PC-3 (cell line): ENCODE data around the gene SNX5. TPM values are rescaled to one million over a fixed set of nuclear protein-coding genes. Genes with fewer than 3 reads are reported as not detected.

Experiments
- ATAC-seq: fragments of 200-7000 bp; cut with Tn5 transposase; 2 replicates; pipeline ENCODE4 v1.9.1; 2020; ENCODE audit warnings: mild to moderate bottlenecking, moderate library complexity
- BruUV-seq: library from RNA; stranded (reverse); fragments of 400-500 nt; replicated peaks from 2 replicates; lab custom pipeline; 2021; lab: Mats Ljungman, UMichigan
- CTCF ChIA-PET: fragments of 300-600 bp; sonication (Branson Sonifier 250); formaldehyde crosslinking; loops from one replicate; lab custom pipeline; 2022; ENCODE audit warnings: antibody characterized with exemption; lab: Charles Lee
- POLR2A ChIA-PET: fragments of 300-600 bp; sonication (Branson Sonifier 250); formaldehyde crosslinking; loops from one replicate; lab custom pipeline; 2022; ENCODE audit warnings: antibody characterized with exemption; ENCODE audit not compliant: unreplicated experiment; lab: Charles Lee
- DNase-seq: peaks from one replicate; pipeline ENCODE4 v3.0.0-alpha.2; 2015
- H2AFZ ChIP-seq: fragments of 300-600 bp; sonication (generic); 2 replicates; pipeline ENCODE4 v1.6.0; 2016; ENCODE audit warnings: antibody characterized with exemption, low read length
- H3F3A ChIP-seq: fragments of 300-600 bp; sonication (generic); one replicate; pipeline ENCODE4 v1.6.0; 2017; ENCODE audit warnings: antibody characterized with exemption, low read length, control low read depth, mild to moderate bottlenecking; ENCODE audit not compliant: unreplicated experiment
- H3K27ac ChIP-seq: fragments of 300-600 bp; sonication (generic); 2 replicates; pipeline ENCODE4 v1.5.1; 2016; ENCODE audit warnings: mild to moderate bottlenecking, low read length
- H3K27me3 ChIP-seq: fragments of 300-600 bp; sonication (generic); 2 replicates; pipeline ENCODE4 v1.6.1; 2016; ENCODE audit warnings: low read length, mixed read lengths
- H3K36me3 ChIP-seq: fragments of 300-600 bp; sonication (generic); 2 replicates; pipeline ENCODE4 v1.6.1; 2016; ENCODE audit warnings: low read depth, mixed run types, low read length, mixed read lengths
- H3K4me1 ChIP-seq: fragments of 300-600 bp; sonication (generic); 2 replicates; pipeline ENCODE4 v1.5.1; 2016; ENCODE audit warnings: low read length; ENCODE audit not compliant: insufficient read depth
- H3K4me2 ChIP-seq: fragments of 300-600 bp; sonication (generic); 2 replicates; pipeline ENCODE4 v1.6.0; 2016; ENCODE audit warnings: low read length
- H3K4me3 ChIP-seq: fragments of 300-600 bp; sonication (generic); 2 replicates; pipeline ENCODE4 v1.5.1; 2016; ENCODE audit warnings: mild to moderate bottlenecking, low read length, mixed read lengths
- H3K79me2 ChIP-seq: fragments of 300-600 bp; sonication (generic); 2 replicates; pipeline ENCODE4 v1.6.1; 2017; ENCODE audit warnings: low read length, mixed read lengths
- H3K9ac ChIP-seq: fragments of 300-600 bp; sonication (generic); 2 replicates; pipeline ENCODE4 v1.6.0; 2016; ENCODE audit warnings: mild to moderate bottlenecking, low read length
- H3K9me2 ChIP-seq: fragments of 300-600 bp; sonication (generic); replicated peaks from 2 replicates; pipeline ENCODE4 v1.6.1; 2016; ENCODE audit warnings: mixed run types, low read length, mixed read lengths
- H3K9me3 ChIP-seq: fragments of 300-600 bp; sonication (generic); 2 replicates; pipeline ENCODE4 v1.6.1; 2016; ENCODE audit warnings: low read length, mixed read lengths
- H4K20me1 ChIP-seq: fragments of 300-600 bp; sonication (generic); 2 replicates; pipeline ENCODE4 v1.6.1; 2016; ENCODE audit warnings: low read length, mixed read lengths
- EZH2 ChIP-seq: fragments of 300-600 bp; sonication (generic); IDR thresholded peaks from one replicate; pipeline ENCODE4 v1.6.1; 2017; ENCODE audit warnings: antibody characterized with exemption, mild to moderate bottlenecking, low read length; ENCODE audit not compliant: unreplicated experiment
- EZH2phosphoT487 ChIP-seq: fragments of 300-600 bp; sonication (generic); IDR thresholded peaks from 2 replicates; pipeline ENCODE4 v1.6.1; 2018; ENCODE audit warnings: mild to moderate bottlenecking, antibody characterized with exemption, low read length, borderline replicate concordance
- intact Hi-C: fragments of 100-400 bp; cut with micrococcal nuclease; formaldehyde crosslinking; loops from 2 replicates; pipeline ENCODE4 v1.9.0; 2023
- total RNA-seq: library from RNA; depleted of rRNA; stranded (reverse); fragments of >200 nt; gene quantifications from 2 replicates; pipeline ENCODE4 v1.2.3, GENCODE V29; 2014
- TF ChIP-seq, protein P1 (sequence below): fragments of 300-600 bp; sonication (generic); conservative IDR thresholded peaks from 2 replicates; pipeline ENCODE4 v1.5.1; 2017; ENCODE audit warnings: antibody characterized with exemption, low read depth, mild to moderate bottlenecking, low read length

SNX5 gene
- total RNA-seq, 1 experiment from 2014 or later = 159 TPM

DNA sequence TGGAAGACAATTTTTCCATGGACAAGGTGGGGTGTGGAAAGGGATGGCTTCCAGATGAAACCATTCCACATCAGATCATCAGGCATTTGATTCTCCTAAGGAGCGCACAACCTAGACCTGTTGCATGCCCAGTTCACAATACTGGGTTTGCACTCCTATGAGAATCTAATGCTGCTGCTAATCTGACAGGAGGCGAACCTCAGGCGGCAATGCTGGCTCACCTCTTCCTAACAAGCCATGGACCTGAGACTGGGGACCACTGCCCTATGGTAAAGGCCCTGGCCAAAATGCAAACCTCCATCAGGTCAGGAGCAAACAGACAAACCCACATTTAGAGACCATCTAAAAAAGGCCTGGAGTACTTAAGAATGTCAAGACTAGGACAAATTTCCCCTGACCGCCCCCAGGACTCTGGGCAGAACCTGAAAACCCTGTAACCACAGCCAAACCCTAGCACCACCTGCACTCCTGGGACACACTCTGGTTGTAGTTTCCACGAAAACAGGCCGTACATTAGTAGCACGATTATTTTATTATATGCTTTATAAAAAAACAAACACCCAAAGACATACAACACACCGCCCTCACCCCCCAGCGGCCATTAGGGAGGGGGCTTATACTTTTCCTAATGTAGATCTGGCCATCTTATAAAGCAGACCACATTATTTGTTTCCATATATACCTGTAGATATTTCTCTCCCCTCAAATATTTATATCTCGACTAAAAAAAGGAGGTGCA lies 27.3 kb downstream of the SNX5 start:
- Histone ChIP-seq H3K27me3 (no peaks in the 10 kb centered on the region), H3K4me1 (no peaks in the 10 kb centered on the region), H3K36me3 (peaks cover 49% of the 10 kb centered on the region), H3K9me3 (no peaks in the 10 kb centered on the region), H2AFZ (no peak overlapping the region), H3K9me2 (no peaks in the 10 kb centered on the region), H4K20me1 (0 out of 2 replicates have a peak, but pooled peaks cover 7% of the 10 kb centered on the region), H3F3A (peaks cover 10% of the 10 kb centered on the region), H3K27ac (no peak overlapping the region), H3K4me2 (no peak overlapping the region), H3K9ac (no peak overlapping the region), H3K4me3 (no peak overlapping the region), H3K79me2 (no peaks in the 10 kb centered on the region)
- TF ChIP-seq EZH2phosphoT487 = no peak
- TF ChIP-seq, protein P1, sequence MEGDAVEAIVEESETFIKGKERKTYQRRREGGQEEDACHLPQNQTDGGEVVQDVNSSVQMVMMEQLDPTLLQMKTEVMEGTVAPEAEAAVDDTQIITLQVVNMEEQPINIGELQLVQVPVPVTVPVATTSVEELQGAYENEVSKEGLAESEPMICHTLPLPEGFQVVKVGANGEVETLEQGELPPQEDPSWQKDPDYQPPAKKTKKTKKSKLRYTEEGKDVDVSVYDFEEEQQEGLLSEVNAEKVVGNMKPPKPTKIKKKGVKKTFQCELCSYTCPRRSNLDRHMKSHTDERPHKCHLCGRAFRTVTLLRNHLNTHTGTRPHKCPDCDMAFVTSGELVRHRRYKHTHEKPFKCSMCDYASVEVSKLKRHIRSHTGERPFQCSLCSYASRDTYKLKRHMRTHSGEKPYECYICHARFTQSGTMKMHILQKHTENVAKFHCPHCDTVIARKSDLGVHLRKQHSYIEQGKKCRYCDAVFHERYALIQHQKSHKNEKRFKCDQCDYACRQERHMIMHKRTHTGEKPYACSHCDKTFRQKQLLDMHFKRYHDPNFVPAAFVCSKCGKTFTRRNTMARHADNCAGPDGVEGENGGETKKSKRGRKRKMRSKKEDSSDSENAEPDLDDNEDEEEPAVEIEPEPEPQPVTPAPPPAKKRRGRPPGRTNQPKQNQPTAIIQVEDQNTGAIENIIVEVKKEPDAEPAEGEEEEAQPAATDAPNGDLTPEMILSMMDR = no peak
- ChIA-PET POLR2A (interaction anchor here (0.6 kb wide), 1 partner anchor 108 kb away, joined by 4 read pairs; no protein-coding TSS in a partner anchor), CTCF (no interaction called here)
- no peak for ATAC-seq
- no peak for DNase-seq
- intact Hi-C loops = no loop called here
- BruUV-seq = no TSS peak

DNA sequence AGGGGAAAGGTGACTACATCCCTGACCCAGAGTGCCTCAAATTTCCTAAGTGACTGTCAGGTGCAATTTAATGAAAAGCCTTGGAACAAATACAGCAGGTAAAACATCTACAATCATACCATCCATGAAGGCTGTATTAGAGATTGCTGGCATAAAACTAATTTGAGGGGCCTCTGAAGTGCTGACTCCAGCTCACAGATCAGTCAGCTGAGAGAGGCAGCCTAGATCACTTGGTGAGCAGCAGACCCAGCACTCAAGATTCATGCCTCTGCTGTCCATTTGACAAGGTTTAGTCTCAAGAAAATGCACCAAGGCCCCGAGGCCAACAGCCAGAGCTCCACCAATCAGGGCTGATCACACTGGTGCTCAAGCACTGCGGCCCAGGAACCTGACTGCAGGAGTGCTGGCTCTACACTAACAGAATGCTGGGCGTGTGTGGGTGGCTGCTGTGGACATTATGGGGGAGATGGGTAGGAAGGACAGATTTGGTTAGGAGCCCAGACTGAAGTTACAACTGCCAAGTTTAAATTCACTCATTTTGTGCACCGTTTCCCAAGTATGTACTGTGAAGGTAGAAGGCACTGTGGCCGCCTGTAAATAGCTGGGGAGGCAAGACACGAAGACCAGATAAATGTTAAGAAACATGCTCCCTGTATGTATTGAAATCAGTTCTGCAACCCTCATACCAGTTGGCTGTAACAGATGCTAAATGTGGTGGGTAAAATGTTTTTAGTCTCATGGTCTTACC lies 28.2 kb downstream of the SNX5 start:
- H3K4me3 ChIP-seq = no peak overlapping the region
- TF ChIP-seq, protein P1 = no peak
- no peak for TF ChIP-seq EZH2
- no peak for TF ChIP-seq EZH2phosphoT487
- no peak overlapping the region for H2AFZ ChIP-seq
- no peak overlapping the region for H3K27ac ChIP-seq
- no peaks in the 10 kb centered on the region for H3K9me2 ChIP-seq
- H3K9me3 ChIP-seq = no peaks in the 10 kb centered on the region
- no peaks in the 10 kb centered on the region for H3K27me3 ChIP-seq
- H4K20me1 ChIP-seq = 0 out of 2 replicates have a peak, but pooled peaks cover 7% of the 10 kb centered on the region
- H3K79me2 ChIP-seq = no peaks in the 10 kb centered on the region
- no peak overlapping the region for H3K4me2 ChIP-seq
- DNase-seq (no peak), ATAC-seq (no peak)
- no peak overlapping the region for H3K9ac ChIP-seq
- peaks cover 10% of the 10 kb centered on the region for H3F3A ChIP-seq
- no TSS peak for BruUV-seq
- ChIA-PET CTCF (no interaction called here), POLR2A (no interaction called here)
- intact Hi-C loops = no loop called here
- peaks cover 40% of the 10 kb centered on the region for H3K36me3 ChIP-seq
- H3K4me1 ChIP-seq = no peaks in the 10 kb centered on the region
